GM12892 (cell line): Measurements from ENCODE around the gene OTOR.

Source experiments
- POLR2A ChIP-seq: IDR thresholded peaks from 2 replicates; pipeline ENCODE4 v1.6.1; 2011; ENCODE audit warnings: low read depth, low read length, control low read depth
- POLR2AphosphoS5 ChIP-seq: IDR thresholded peaks from 2 replicates; pipeline ENCODE4 v1.6.1; 2011; ENCODE audit warnings: low read depth, low read length, control low read depth
- TAF1 ChIP-seq: IDR thresholded peaks from 2 replicates; pipeline ENCODE4 v1.6.1; 2011; ENCODE audit warnings: low read depth, mild to moderate bottlenecking, control low read depth, low read length, borderline replicate concordance

GRCh38 chr20:16710781-16711180 lies 37.4 kb upstream of the OTOR start:
- TF ChIP-seq POLR2A (no peak), TAF1 (no peak), POLR2AphosphoS5 (no peak)
